ENCODE results near the gene CACNA1A. TPM values are rescaled to one million over a fixed set of nuclear protein-coding genes. Genes with fewer than 3 reads are reported as not detected.

CACNA1A gene
- total and polyA plus RNA-seq, 2 of the 13 experiments (the other 11 are each of a cell fraction or from before 2014, with no cell fraction given): not detected

GRCh38 chr19:13162724-13163608 is 343.3 kb downstream of the CACNA1A start (continued):
- TF ChIP-seq ZBED4 (CRISPR knock-in tag; IDR thresholded peaks at IDR 0.05; ENCODE audit: borderline replicate concordance): peak; percentile 99
- no peak for TF ChIP-seq ZBTB44 (CRISPR knock-in tag; IDR thresholded peaks at IDR 0.05)
- no peak for TF ChIP-seq CENPT (CRISPR knock-in tag; IDR thresholded peaks at IDR 0.05; ENCODE audit: low read depth)
- no peak for TF ChIP-seq ZNF367 (CRISPR knock-in tag; IDR thresholded peaks at IDR 0.05; ENCODE audit: borderline replicate concordance)
- TF ChIP-seq KAT2B (IDR thresholded peaks at IDR 0.05; ENCODE audit: borderline replicate concordance, low read depth, low read length): no peak
- no peak for TF ChIP-seq RARG (CRISPR knock-in tag; IDR thresholded peaks at IDR 0.05; ENCODE audit: low read depth)
- TF ChIP-seq JUND (CRISPR knock-in tag; IDR thresholded peaks at IDR 0.05): 0 out of 2 replicates have a peak, but pooled peaks have one; percentile 28
- no peak for TF ChIP-seq ZNF720 (CRISPR knock-in tag; IDR thresholded peaks at IDR 0.05)
- peak; percentile 75 for TF ChIP-seq JARID2 (CRISPR knock-in tag; IDR thresholded peaks at IDR 0.05; ENCODE audit: insufficient replicate concordance)
- TF ChIP-seq SETDB1 (CRISPR knock-in tag; IDR thresholded peaks at IDR 0.05; ENCODE audit: borderline replicate concordance): no peak
- peak; percentile 65 for TF ChIP-seq AGO2 (optimal IDR thresholded peaks at IDR 0.05; ENCODE audit: low read depth, low read length)
- TF ChIP-seq IRX3 (CRISPR knock-in tag; IDR thresholded peaks at IDR 0.05; ENCODE audit: borderline replicate concordance, low read depth): no peak; the same call in 1 of the 2 replicates
- TF ChIP-seq ZNF235 (CRISPR knock-in tag; IDR thresholded peaks at IDR 0.05; ENCODE audit: borderline replicate concordance): no peak; the same call in 1 of the 2 replicates
- TF ChIP-seq ZNF124 (CRISPR knock-in tag; IDR thresholded peaks at IDR 0.05): peak; percentile 77; the same call in 1 of the 2 replicates
- no peak for TF ChIP-seq ZNF260 (CRISPR knock-in tag; IDR thresholded peaks at IDR 0.05; ENCODE audit: borderline replicate concordance, low read depth)
- TF ChIP-seq ZNF644 (CRISPR knock-in tag; IDR thresholded peaks at IDR 0.05; ENCODE audit: low read depth): peak; percentile 32; the same call in 1 of the 2 replicates
- no peak for TF ChIP-seq ZNF12 (CRISPR knock-in tag; IDR thresholded peaks at IDR 0.05)
- peak; percentile 23 for TF ChIP-seq ZNF883 (CRISPR knock-in tag; IDR thresholded peaks at IDR 0.05; ENCODE audit: not compliant biosample characterization)
- TF ChIP-seq ZXDC (CRISPR knock-in tag; IDR thresholded peaks at IDR 0.05): no peak

All from HepG2 (cell line).